GM21723 (cell line): ENCODE measurements around the gene KRTAP12-1.
"Not testable (repeated sequence)": the region's sequence is repeated elsewhere in the genome, so short reads cannot be mapped to it uniquely, and the experiment has no call there.

Source experiments
- ATAC-seq: cut with Tn5 transposase; IDR thresholded peaks from one replicate; pipeline ENCODE4 v1.9.1; 2021; ENCODE audit warnings: mild to moderate bottlenecking, moderate library complexity; ENCODE audit not compliant: unreplicated experiment

The KRTAP12-1 gene

GRCh38 chr21:44670642-44671432 lies 11.1 kb downstream of the KRTAP12-1 start:
- ATAC-seq: no peak

- no peak for ATAC-seq
Measured at GRCh38 chr21:44667612-44668011, 14.4 kb downstream of the KRTAP12-1 start.

GRCh38 chr21:44666401-44667320 lies 15.3 kb downstream of the KRTAP12-1 start, which contains the start of gene KRTAP12-2:
TSS of gene KRTAP12-2 (minus strand) at chr21:44666927. CDS start at chr21:44666886, 41 bp downstream.
- no peak for ATAC-seq

GRCh38 chr21:44664691-44665090 lies 17.3 kb downstream of the KRTAP12-1 start:
- no peak for ATAC-seq

- not testable (repeated sequence) for ATAC-seq
Measured at GRCh38 chr21:44661567-44661966, 20.4 kb downstream of the KRTAP12-1 start.

GRCh38 chr21:44658913-44659595 lies 22.9 kb downstream of the KRTAP12-1 start:
- no peak for ATAC-seq

GRCh38 chr21:44658541-44658910 lies 23.4 kb downstream of the KRTAP12-1 start:
- no peak for ATAC-seq

- no peak for ATAC-seq
Measured at GRCh38 chr21:44657635-44658540, 24.1 kb downstream of the KRTAP12-1 start, which contains the start of gene KRTAP12-3. TSS of gene KRTAP12-3 (plus strand) at chr21:44657932. CDS start at chr21:44657980, 48 bp downstream.

- ATAC-seq: no peak
Measured at GRCh38 chr21:44656868-44657267, 25.1 kb downstream of the KRTAP12-1 start.

GRCh38 chr21:44654576-44655175 lies 27.3 kb downstream of the KRTAP12-1 start, which contains the start of gene KRTAP12-4:
TSS of gene KRTAP12-4 (minus strand) at chr21:44654659. CDS start at chr21:44654614, 45 bp downstream.
- no peak for ATAC-seq

GRCh38 chr21:44653656-44654575 lies 28.0 kb downstream of the KRTAP12-1 start:
- ATAC-seq: no peak

- no peak for ATAC-seq
Measured at GRCh38 chr21:44653123-44653522, 28.8 kb downstream of the KRTAP12-1 start.

- ATAC-seq: no peak
Measured at GRCh38 chr21:44650973-44651675, 30.8 kb downstream of the KRTAP12-1 start.

- no peak for ATAC-seq
Measured at GRCh38 chr21:44650265-44650972, 31.5 kb downstream of the KRTAP12-1 start.

- no peak for ATAC-seq
Measured at GRCh38 chr21:44649521-44650100, 32.4 kb downstream of the KRTAP12-1 start.

- ATAC-seq: no peak
Measured at GRCh38 chr21:44648557-44649311, 33.2 kb downstream of the KRTAP12-1 start.
